GM12878 (cell line): ENCODE results near the gene PDXP. TPM values are rescaled to one million over a fixed set of nuclear protein-coding genes. Genes with fewer than 3 reads are reported as not detected.

Experiments
- ATAC-seq: fragments of 200-7000 bp; cut with Tn5 transposase; 3 replicates; pipeline ENCODE4 v1.9.1; 2020; ENCODE audit warnings: mild to moderate bottlenecking, moderate library complexity
- BruUV-seq: library from RNA; stranded (reverse); fragments of 400-500 nt; replicated peaks from 2 replicates; lab custom pipeline; 2021; lab: Mats Ljungman, UMichigan
- CTCF ChIA-PET: fragments of 300-600 bp; sonication (Branson Sonifier 250); formaldehyde crosslinking; extraction: SDS; loops from one replicate; lab custom pipeline; 2021; ENCODE audit warnings: inconsistent platforms; lab: Yijun Ruan, JAX
- POLR2A ChIA-PET: fragments of 350-600 bp; formaldehyde crosslinking; extraction: SDS; loops from one replicate; lab custom pipeline; 2021; ENCODE audit warnings: inconsistent platforms; lab: Charles Lee
- RAD21 ChIA-PET: fragments of 300-600 bp; sonication (Branson Sonifier 250); formaldehyde crosslinking; loops from one replicate; lab custom pipeline; 2023; ENCODE audit warnings: antibody characterized with exemption; ENCODE audit not compliant: unreplicated experiment; lab: Charles Lee
- SMC1A ChIA-PET: fragments of 300-600 bp; sonication (Branson Sonifier 250); formaldehyde crosslinking; loops from one replicate; lab custom pipeline; 2023; ENCODE audit not compliant: unreplicated experiment, uncharacterized antibody; lab: Charles Lee
- DNase-seq: peaks from one replicate; pipeline ENCODE4 v3.0.0-alpha.2; 2011; ENCODE audit warnings: low read depth, low spot score
- FAIRE-seq: peaks from 3 replicates; lab custom pipeline; 2011; peaks lifted over from hg19 to GRCh38; lab: Jason Lieb, UNC
- H2AFZ ChIP-seq: 2 replicates; pipeline ENCODE4 v1.6.0; 2011; ENCODE audit warnings: low read depth, low read length, control low read depth; ENCODE audit not compliant: control insufficient read depth
- H3K27ac ChIP-seq: 2 replicates; pipeline ENCODE4 v1.5.1; 2011; ENCODE audit warnings: control low read depth; ENCODE audit not compliant: control insufficient read depth, insufficient read depth
- H3K27me3 ChIP-seq, 2 experiments: replicated peaks in 1 of 2; 2 replicates each; pipeline versions ENCODE4 v1.6.0 to v1.6.1; 2011; ENCODE audit warnings: low read length in 1 of 2; ENCODE audit not compliant: control insufficient read depth in 2 of 2, insufficient read depth in 2 of 2
- H3K36me3 ChIP-seq, 2 experiments: 2 replicates each; pipeline ENCODE4 v1.5.1; 2011; ENCODE audit warnings: low read length in 1 of 2; ENCODE audit not compliant: control insufficient read depth in 2 of 2, insufficient read depth in 2 of 2
- H3K4me1 ChIP-seq: 2 replicates; pipeline ENCODE4 v1.6.1; 2011; ENCODE audit warnings: mild to moderate bottlenecking, low read length, moderate library complexity, mixed read lengths; ENCODE audit not compliant: control insufficient read depth, insufficient read depth
- H3K4me2 ChIP-seq: 2 replicates; pipeline ENCODE4 v1.6.0; 2011; ENCODE audit warnings: control low read depth; ENCODE audit not compliant: control insufficient read depth, insufficient read depth
- H3K4me3 ChIP-seq: fragments of 200-600 bp; sonication (generic); 2 replicates; pipeline ENCODE4 v1.5.1; 2016
- H3K79me2 ChIP-seq: 2 replicates; pipeline ENCODE4 v1.6.0; 2011; ENCODE audit warnings: low read length; ENCODE audit not compliant: control insufficient read depth, insufficient read depth
- H3K9ac ChIP-seq: 2 replicates; pipeline ENCODE4 v1.8.0; 2011; ENCODE audit warnings: low read length, control low read depth, mixed read lengths; ENCODE audit not compliant: control insufficient read depth, insufficient read depth
- H3K9me3 ChIP-seq: replicated peaks from 3 replicates; pipeline ENCODE4 v1.5.1; 2011; ENCODE audit warnings: mild to moderate bottlenecking, low read length; ENCODE audit not compliant: control insufficient read depth, insufficient read depth
- H4K20me1 ChIP-seq: 2 replicates; pipeline ENCODE4 v1.6.0; 2011; ENCODE audit not compliant: control insufficient read depth, insufficient read depth
- ATF7 ChIP-seq: fragments of 450-650 bp; IDR thresholded peaks from 2 replicates; pipeline ENCODE4 v1.6.1; 2016; ENCODE audit warnings: low read depth, mild to moderate bottlenecking
- HCFC1 ChIP-seq: fragments of 150-350 bp; IDR thresholded peaks from 2 replicates; pipeline ENCODE4 v1.6.1; 2014; ENCODE audit warnings: low read length
- HSF1 ChIP-seq: fragments of 150-350 bp; IDR thresholded peaks from 2 replicates; pipeline ENCODE4 v1.6.1; 2014; ENCODE audit warnings: mild to moderate bottlenecking, low read depth, low read length
- IKZF1 ChIP-seq: fragments of 450-650 bp; conservative IDR thresholded peaks from 2 replicates; pipeline ENCODE4 v1.6.1; 2017; ENCODE audit warnings: antibody characterized with exemption, mild to moderate bottlenecking
- MAX ChIP-seq: IDR thresholded peaks from 2 replicates; pipeline ENCODE4 v1.6.1; 2012; ENCODE audit warnings: low read depth, low read length, improper control_type of control experiment
- NFXL1 ChIP-seq: fragments of 450-650 bp; IDR thresholded peaks from 2 replicates; pipeline ENCODE4 v1.6.1; 2017; ENCODE audit warnings: antibody characterized with exemption, mild to moderate bottlenecking, borderline replicate concordance
- NR2F1 ChIP-seq: fragments of 450-650 bp; conservative IDR thresholded peaks from 2 replicates; pipeline ENCODE4 v1.6.1; 2017; ENCODE audit warnings: mild to moderate bottlenecking
- PBX3 ChIP-seq: IDR thresholded peaks from 2 replicates; pipeline ENCODE4 v1.6.1; 2011; ENCODE audit warnings: mild to moderate bottlenecking, low read depth, low read length, moderate library complexity; ENCODE audit not compliant: insufficient replicate concordance
- RFX5 ChIP-seq: IDR thresholded peaks from 2 replicates; pipeline ENCODE4 v1.6.1; 2011; ENCODE audit warnings: low read depth, low read length, improper control_type of control experiment
- SP1 ChIP-seq: IDR thresholded peaks from one replicate; pipeline ENCODE4 v1.6.1; 2011; ENCODE audit warnings: low read depth, low read length
- WGBS: methylation state at CpG from one replicate; pipeline ENCODE4 v1.1.6; 2016; ENCODE audit warnings: low lambda C conversion rate; ENCODE audit not compliant: insufficient replicate concordance, insufficient coverage; ENCODE audit errors: missing lambda C conversion rate; 5-methylcytosine and 5-hydroxymethylcytosine counted together
- in situ Hi-C: fragments of 300-500 bp; cut with MboI; formaldehyde crosslinking; loops from 9 replicates; pipeline ENCODE4 v1.14.3; 2018; ENCODE audit warnings: mixed read lengths
- intact Hi-C: fragments of 100-400 bp; cut with micrococcal nuclease; formaldehyde crosslinking; loops from one replicate; pipeline ENCODE4 v1.14.2; 2022; ENCODE audit not compliant: unreplicated experiment
- polyA plus RNA-seq, 11 experiments: library from polyadenylated mRNA; depleted of rRNA in 4 of 11; unstranded in 6 of 11; stranded (reverse) in 5 of 11; fragments of >200 nt; fragmentation: Nextera tagmentation in 4 of 11; fragmentation: Illumina TruSeq in 1 of 11; extraction: Ambion mirVana in 4 of 11; extraction: Trizol in 1 of 11; gene quantifications; 1 replicate in 1 of 11; 2 replicates in 10 of 11; pipeline versions ENCODE4 v1.2.1 to v1.2.3, GENCODE V29; 2011 to 2016; ENCODE audit warnings: inconsistent platforms in 2 of 11, missing spikeins in 2 of 11, low read depth in 1 of 11
- total RNA-seq, 4 experiments: library from RNA; depleted of rRNA in 3 of 4; stranded (reverse); fragments of >200 nt in 3 of 4; fragmentation: Illumina TruSeq in 1 of 4; extraction: Trizol in 1 of 4; gene quantifications; 2 replicates each; pipeline versions ENCODE4 v1.2.1 to v1.2.3, GENCODE V29; 2013 to 2021

PDXP gene
- total and polyA plus RNA-seq, 10 of the 15 experiments (the other 5 are each of a cell fraction or from before 2014, with no cell fraction given) = 4.4 to 56.7 (median 34.6) TPM

- TF ChIP-seq NR2F1 (no peak), IKZF1 (no peak), RFX5 (no peak), SP1 (no peak), HCFC1 (no peak), MAX (no peak), PBX3 (no peak)
Measured at GRCh38 chr22:37679670-37680069, 21.1 kb downstream of the PDXP start (continued).

- intact Hi-C loops = loop anchor here (5.0 kb wide), 1 partner anchor 143 kb away; no protein-coding TSS in a partner anchor
- TF ChIP-seq NFXL1 (no peak), HSF1 (no peak), ATF7 (no peak)
- no peak for FAIRE-seq
- Histone ChIP-seq H4K20me1 (no peaks in the 10 kb centered on the region), H3K4me1 (peaks cover 18% of the 10 kb centered on the region), H3K4me2 (no peak overlapping the region), H3K9ac (no peak overlapping the region), H3K9me3 (no peaks in the 10 kb centered on the region), H3K27ac (no peak overlapping the region), H2AFZ (no peak overlapping the region), H3K79me2 (peaks cover 23% of the 10 kb centered on the region), H3K4me3 (no peak overlapping the region), H3K27me3 (no peaks in the 10 kb centered on the region), H3K36me3 (peaks cover 2% of the 10 kb centered on the region in 2 experiments; a peak in 1 of 4 replicates)
- ChIA-PET CTCF (interaction anchor here (0.5 to 19.9 kb wide), 10 partner anchors 9 to 128 kb away, joined by 3 to 414 read pairs (median 9); partner anchors contain the start of genes GCAT, GGA1, PDXP and SH3BP1), POLR2A (interaction anchor here (0.8 to 14.0 kb wide), 8 partner anchors 20 to 90 kb away, joined by 4 to 209 read pairs (median 8); partner anchors contain the start of gene PDXP), RAD21 (interaction anchor here (0.9 to 7.6 kb wide), 8 partner anchors 11 to 73 kb away, joined by 3 to 164 read pairs (median 10); partner anchors contain the start of genes GGA1, PDXP and SH3BP1), SMC1A (interaction anchor here (0.7 to 10.9 kb wide), 8 partner anchors 19 to 73 kb away, joined by 3 to 157 read pairs (median 10); partner anchors contain the start of gene PDXP)
- in situ Hi-C loops = loop anchor here (5.0 kb wide), 1 partner anchor 53 kb away; no protein-coding TSS in a partner anchor
- BruUV-seq = no TSS peak
- 71% methylated on average over 7 of the region's 7 CpGs for WGBS
- DNase-seq = no peak
- no peak for ATAC-seq
Measured at GRCh38 chr22:37680191-37680851, 21.8 kb downstream of the PDXP start.
